Stimulated activated CD4-positive, alpha-beta T cell treated with anti-CD3 and anti-CD28 coated beads, Interleukin-4, amount 100 ng/mL, for 48 hours (primary cell): ENCODE results near the gene SELENOS.

Source experiments
- DNase-seq, 2 donors: peaks; one replicate each; pipeline ENCODE4 v3.0.0-alpha.2; 2020; ENCODE audit warnings: low read depth in 2 of 2

Gene SELENOS, protein sequence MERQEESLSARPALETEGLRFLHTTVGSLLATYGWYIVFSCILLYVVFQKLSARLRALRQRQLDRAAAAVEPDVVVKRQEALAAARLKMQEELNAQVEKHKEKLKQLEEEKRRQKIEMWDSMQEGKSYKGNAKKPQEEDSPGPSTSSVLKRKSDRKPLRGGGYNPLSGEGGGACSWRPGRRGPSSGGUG

GRCh38 chr15:101277038-101277822, at the start of gene SELENOS:
SELENOS (minus strand) TSS chr15:101277485; CDS start chr15:101277417, 68 bp downstream.
- DNase-seq, result peak; percentile 86 to 89

DNA sequence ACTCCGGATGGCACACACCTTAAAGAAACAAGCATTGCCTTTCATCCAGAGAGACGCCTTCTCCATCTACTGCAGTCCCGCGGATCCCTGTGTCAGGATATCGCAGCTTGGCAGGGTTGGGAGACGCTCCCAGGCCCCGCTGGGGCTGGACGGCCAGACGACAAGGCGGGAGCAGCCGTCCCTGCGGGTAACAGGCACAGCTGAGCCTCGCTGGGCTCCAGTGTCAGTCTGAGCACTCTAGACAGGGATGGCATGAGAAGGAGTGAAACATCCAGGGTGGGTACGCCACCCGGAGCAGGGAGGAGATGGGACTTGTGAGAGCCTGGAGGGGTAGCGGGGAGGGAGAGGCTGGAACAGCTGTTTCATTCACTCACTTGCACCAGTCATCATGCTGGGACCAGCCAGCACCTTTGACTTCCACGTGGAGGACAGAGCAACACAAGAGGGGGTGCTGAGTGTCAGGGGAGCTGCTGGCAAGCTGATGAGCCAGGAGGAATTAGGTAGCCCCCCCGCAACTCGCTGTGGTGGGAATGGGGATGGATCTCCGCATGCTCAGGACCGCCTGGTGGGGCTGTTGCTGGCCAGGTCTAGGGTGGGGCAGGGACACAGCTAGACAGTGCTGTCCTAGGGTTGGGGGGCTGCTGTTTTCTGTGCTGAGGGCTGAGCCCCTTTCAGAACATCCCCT, 49.3 kb upstream of the SELENOS start:
- no peak for DNase-seq

GRCh38 chr15:101326026-101326315, 48.7 kb upstream of the SELENOS start:
- DNase-seq, result no peak

DNA sequence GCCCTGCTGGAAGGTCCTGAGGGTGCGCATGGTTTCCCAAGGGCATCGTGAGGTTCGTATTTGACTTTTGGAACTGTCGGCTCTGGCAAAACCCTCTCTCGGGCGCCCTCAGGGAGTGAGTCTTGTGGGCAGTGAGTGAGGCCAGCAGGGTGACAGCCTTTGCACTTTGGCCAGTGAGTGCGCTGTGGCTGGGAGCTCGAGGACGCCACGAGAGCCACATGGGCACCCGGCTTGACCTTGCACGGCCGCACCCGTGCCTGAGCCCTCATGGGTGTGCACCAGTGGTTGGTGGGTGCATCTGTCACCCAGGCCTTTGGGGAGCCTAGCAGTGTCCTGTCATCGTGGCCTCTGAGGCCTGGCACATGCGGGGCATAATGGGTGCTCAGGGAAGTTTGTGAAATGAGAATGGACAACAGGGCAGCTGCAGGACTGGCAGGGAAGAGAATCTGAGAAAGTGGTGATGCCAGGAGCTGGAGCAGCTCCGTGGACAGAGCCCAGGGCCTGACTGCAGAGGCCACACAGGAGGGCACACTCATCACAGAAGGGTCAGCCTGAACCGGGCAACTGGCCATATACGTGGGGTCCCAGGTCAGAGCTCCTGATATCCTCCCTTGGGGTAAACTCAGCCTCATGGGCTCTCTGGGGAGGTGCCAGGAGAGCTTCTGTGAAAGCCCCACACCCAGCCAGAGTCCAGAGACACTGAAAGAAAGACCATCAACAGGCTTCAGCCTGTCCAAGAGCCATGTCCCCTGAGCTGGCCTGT, 48.2 kb upstream of the SELENOS start:
- no peak for DNase-seq

- no peak for DNase-seq
Observed at GRCh38 chr15:101324524-101325177, 47.4 kb upstream of the SELENOS start.

- DNase-seq, result no peak
Observed at GRCh38 chr15:101323793-101324523, 46.7 kb upstream of the SELENOS start.

DNA sequence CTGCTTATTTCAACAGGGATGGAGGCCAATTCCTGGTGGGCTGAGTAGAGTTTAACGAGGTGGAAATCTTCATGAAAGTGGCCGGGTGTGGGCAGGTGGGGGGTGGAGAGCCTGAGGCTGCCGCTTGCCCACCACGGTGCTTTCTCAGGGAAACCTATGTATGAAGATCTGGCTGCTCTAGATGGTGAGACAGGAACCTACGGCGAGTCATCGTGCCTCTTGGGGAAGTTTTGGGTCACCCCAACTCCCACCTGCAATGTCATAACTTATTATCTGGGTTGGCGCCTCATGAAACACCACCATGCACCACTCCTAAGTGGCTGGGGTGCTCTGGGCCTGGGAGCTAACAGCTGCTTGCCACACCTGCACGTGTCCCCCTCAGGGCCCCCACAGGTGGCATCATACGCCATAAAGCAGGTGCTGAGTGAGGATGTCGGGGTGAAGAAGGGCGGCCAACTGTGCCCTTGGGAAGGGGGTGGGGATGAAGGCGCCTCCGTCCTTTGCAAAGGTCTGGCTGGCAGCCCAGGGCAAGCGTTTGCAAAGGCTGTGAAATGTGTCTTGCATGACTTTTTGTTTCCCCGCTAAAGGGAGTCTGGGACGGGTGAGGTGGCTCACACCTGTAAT, 45.7 kb upstream of the SELENOS start:
- DNase-seq, result no peak

- DNase-seq, result no peak
Observed at GRCh38 chr15:101322016-101322695, 44.9 kb upstream of the SELENOS start.

GRCh38 chr15:101320501-101321052, 43.3 kb upstream of the SELENOS start:
- peak; percentile 40 to 43 for DNase-seq

DNA sequence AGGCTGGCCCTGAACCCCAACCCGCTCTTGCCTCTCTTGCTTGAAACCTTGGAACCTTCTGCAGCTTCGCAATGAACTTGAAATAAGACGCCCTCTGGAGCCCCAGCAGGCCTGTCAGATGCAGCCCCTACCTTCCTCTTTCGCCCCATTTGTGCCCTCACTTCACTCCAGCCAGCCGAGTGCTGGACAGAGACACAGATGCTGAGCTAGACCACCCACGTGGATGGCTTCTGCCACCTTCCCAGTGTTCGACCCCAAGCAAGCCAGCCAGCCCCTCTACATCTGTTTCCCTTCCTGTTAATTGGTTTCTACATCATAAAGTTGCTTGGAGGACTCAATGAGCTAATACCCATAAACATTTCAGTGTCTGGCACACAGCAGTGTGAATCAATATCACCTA, 41.6 kb upstream of the SELENOS start:
- DNase-seq, result no peak

- DNase-seq, result no peak
Observed at GRCh38 chr15:101318147-101318819, 41.0 kb upstream of the SELENOS start.

GRCh38 chr15:101317336-101317872, 40.1 kb upstream of the SELENOS start:
- no peak for DNase-seq

DNA sequence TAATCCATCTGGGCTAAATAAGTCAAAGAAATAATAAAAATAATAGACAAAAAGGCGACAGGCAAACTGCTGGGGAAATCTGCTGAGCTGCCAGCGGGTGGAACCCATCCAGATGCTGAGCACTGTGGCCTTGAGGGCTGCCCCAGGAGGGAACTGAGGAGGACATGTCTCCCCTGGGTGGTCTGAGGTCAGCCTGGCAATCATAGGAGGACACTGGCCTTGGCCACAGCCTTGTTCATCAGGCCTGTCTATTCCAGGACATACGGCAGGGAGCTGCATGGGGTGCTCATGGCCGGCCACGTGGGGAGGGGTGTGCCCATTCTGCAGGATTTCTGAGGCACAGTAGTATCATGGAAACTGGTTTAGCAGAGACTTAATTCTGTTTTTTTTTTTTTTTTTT, 39.2 kb upstream of the SELENOS start:
- no peak for DNase-seq

DNA sequence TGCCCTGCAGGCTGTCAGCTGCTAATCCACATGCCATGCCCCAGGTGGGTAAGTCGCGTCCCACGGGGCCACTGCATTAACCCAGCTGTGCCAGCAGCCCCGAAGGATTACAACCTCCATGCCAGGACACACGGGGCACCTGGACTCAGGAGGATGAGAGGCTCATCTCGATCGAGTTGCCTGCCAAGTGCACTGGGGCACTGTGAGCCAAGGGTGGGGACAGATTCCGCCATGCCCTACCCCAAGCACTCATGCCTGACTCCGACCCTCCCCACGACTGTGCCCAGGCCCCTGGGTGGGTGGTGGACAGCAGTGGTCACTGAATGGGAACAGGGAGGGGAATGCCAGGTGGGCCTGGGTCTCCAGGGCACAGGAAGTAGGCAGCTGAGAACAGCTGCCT, 38.5 kb upstream of the SELENOS start:
- no peak for DNase-seq

DNA sequence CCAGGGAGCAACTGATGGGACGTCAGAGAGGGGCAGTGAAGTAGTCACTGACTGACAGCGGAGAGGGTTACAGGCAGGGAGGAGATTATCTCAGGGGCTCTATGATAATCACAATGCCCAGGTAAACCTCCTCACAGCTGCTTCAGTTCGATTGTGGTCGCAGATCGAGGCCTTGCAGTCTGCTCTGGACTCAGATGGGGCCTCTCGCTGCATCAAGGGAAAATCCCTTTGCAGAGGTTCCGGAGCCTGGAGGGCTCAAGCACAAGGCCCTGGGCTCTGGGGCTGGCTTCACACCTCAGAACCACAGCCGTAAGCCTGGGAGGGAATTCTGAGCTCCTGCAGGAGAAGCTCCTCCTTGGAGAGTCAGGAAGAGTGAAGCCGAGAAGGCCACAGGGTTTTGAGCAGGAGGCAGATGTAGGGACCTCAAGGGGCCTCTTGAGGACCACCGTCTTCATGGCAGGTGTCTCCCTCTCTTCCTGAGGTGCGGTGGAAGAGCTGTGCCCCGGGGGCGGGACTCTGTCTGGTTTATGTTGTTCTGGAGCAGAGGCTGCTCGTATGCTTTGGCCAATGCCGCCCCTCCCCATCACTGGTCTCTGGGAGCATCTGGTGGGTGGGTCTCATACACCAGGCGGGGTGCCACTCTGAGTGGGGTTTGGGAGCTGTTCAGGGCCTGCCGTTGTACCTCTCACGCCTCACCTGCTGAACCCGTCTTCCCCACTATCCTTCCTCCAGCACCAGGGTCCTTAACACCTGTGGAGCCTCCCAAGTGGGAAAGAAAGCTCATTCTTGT, 37.2 kb upstream of the SELENOS start:
- no peak for DNase-seq

DNA sequence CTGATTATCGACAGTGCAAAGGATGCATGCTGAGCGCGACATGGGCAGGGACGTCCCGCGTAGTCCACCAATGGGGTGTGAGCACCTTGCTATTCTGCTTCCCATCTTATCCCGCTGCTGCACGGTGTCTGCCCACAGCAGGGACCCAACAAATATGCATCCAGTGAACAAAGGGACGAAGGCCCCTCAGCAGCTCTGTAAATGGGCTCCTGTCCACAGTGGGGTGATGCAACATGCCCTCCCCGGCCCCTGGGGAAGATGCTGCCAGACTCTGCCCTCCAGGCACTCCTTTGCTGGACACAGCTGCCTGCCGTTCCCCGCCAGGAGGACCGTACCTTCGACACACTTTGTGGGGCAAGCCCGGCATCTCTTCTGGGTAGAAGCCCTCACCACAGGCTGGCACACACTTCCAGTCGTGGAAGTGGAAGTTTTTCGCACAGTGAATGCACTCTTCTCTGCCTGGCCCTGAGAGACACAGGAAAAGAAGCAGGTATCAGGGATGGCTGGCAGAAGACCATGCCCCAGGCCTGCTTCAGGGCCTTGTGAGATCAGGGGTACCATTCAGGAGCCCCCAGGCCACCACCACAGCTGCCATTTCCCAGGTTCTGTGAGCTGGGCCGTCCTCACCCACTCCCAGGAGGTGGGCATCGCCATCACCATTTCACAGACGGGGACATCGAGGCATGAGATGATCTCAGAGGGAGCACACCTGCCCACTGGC, 35.9 kb upstream of the SELENOS start:
- no peak for DNase-seq

- DNase-seq, result no peak
Observed at GRCh38 chr15:101310508-101310907, 33.2 kb upstream of the SELENOS start.

DNA sequence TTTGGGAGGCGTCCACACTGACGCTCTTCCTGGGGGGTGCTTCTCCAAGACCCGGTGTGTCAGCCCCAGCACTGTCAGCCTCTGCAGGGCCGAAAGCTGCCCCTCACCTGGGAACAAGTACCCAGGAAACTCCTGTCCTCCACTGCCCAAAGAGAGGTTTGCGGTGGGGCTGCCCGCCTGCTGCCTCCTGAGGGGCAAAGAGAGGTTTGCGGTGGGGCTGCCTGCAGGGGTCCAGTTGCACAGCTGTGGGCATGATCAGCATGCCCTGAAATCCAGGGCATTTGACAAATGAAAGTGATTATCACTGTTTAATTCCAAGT, 32.8 kb upstream of the SELENOS start:
- DNase-seq, result no peak
